ENCODE measurements around the gene RNF7. TPM values are rescaled to one million over a fixed set of nuclear protein-coding genes. Genes with fewer than 3 reads are reported as not detected.
"Not testable (repeated sequence)": the region's sequence is repeated elsewhere in the genome, so short reads cannot be mapped to it uniquely, and the experiment has no call there.

The RNF7 gene
- 100 to 1,000 TPM in 3 of 4 donors, 10 to 100 TPM in 1; 90.0 to 115 (median 111) TPM for polyA plus RNA-seq (ENCODE audit: insufficient read length in 4 of 4)

DNA sequence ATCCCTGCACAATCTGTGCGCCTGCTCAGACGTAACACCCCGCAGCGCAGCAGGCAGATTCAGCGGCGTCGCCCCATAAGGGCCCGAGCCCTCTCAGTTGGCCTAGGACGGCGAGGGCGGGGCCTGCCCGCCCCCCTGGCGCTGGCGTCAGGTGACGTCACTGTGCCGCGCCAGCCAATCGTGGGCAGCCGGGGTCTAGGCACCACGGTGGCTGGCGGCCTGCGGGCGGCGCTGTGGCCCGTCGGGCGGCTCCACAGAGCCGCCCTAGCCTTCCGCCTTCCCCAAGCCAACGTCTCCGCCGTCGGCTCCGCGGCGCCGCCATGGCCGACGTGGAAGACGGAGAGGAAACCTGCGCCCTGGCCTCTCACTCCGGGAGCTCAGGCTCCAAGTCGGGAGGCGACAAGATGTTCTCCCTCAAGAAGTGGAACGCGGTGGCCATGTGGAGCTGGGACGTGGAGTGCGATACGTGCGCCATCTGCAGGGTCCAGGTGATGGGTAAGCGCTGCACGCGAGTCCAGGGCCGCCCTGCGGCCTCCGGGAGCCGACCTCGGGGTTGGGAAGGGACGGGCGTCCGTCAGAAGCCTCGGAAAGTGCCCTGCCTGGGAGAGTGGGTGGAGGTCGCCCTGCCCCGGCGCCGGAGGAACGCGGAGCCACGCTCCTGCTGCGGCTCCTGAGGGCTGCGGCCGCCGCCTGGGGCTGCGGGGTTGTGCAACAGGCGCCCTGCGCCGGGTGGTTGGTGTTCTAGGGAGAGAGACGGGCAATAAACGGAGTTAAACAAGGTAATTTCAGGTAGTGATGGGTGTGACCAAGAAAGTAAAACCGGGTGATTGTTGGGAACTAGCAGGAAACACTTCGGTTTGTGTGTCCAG, at the start of gene RNF7:
TSS of gene RNF7 (plus strand) at position 277 of the 869 bp plus-strand sequence. CDS start at position 321, 44 bp downstream.
- peak; percentile 86 to 89 (median 88) for DNase-seq (ENCODE audit: low read depth in 4 of 4, low spot score in 3 of 4)

DNA sequence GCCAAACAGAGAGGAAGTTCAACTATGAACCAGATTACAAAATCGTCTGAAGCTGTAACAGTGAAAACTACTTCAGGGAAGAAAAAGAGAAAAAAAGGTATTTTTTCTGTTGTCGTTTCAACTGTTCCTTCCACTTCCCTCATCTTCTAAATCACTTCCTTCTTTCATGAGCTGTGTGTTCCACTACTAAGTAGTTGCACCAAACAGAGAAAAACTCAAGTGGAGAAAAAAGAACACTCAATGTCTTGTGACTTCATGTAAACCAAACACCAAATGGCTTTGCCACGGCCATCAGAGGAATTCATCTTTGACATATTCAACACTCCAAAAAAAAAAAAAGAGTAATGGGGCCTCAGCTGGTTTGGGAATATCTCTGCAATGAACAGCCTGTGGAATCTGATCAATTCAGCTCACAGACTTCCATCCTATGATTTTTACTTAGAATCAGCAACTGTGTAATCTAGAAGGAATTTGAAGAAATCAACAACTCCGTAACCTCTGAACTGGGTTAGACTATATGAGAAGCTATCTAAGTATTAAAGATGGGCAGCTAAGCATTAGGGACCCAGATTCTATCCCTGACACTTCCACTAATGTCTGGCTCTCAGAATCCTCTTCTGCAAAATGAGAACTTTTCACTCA, 47.5 kb upstream of the RNF7 start:
- DNase-seq (ENCODE audit: low read depth in 4 of 4, low spot score in 3 of 4), result no peak

DNA sequence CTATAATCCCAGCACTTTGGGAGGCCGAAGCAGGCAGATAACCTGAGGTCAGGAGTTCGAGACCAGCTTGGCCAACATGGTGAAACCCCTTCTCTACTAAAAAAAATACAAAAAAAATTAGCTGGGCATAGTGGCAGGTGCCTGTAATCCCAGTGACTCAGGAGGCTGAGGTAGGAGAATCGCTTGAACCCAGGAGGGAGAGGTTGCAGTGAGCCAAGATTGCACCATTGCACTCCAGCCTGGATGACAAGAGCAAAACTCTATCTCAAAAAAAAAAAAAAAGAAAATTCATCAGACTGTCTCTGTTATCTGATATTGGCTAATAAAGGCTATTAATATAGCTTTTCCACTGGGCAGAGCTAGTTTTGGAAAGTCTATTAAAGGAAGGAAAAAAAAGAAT, 46.6 kb upstream of the RNF7 start:
- DNase-seq (ENCODE audit: low read depth in 4 of 4, low spot score in 3 of 4), result not testable (repeated sequence)

DNA sequence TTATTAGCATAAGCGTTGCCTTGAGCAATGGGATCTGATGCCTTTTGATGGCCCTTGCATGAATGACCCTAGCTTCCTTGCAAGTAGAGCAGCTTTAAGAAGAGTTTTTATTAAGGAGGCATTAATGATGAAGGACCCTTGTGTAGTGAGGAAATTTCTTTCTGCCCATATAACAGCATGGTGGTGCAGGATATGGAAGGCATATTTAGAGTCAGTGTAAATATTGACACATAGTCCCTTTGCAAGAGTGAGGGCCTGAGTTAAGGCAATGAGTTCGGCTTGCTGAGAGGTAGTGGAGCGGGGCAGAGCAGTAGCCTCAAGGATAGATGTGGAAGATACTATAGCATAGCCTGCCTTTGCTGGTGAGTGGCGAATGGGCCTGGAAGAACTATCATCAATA, 45.1 kb upstream of the RNF7 start:
- not testable (repeated sequence) for DNase-seq (ENCODE audit: low read depth in 4 of 4, low spot score in 3 of 4)

DNA sequence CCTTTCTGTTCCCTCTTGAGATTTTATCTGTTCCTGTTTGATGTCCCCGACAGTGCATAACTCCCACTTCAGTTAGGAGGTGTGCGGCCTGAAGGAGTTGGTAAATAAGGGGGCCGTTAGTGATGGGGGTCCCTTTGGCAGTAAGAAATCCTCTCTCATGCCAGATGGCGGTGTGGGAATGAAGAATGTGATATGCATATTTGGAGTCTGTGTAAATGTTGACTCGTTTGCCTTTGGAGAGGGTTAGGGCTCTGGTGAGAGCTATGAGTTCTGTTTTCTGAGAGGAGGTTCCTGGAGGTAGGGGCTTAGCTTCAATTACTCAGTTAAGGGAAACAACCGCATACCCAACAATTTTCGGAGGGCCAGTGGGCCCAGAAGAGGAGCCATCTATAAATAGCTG, 38.8 kb upstream of the RNF7 start:
- DNase-seq (ENCODE audit: low read depth in 4 of 4, low spot score in 3 of 4), result no peak

DNA sequence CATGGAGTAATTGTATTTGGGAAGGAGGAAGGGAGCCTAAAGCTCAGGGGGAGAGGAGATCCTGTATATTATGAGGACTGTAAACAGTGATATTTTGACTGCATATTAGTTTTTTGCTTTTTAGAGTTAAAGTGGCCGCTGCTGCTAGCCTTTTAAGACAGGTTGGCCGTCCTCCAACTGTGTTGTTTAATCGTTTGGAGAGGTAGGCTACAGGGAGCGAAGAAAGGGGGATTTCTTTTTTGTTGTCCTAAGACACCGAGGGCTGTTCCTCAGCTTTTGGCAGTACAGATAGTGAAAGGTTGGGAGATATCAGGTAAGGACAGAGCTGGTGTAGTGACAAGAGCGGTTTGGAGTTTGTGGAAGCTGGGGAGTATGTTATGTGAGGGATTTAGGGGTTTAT, 38.2 kb upstream of the RNF7 start:
- DNase-seq (ENCODE audit: low read depth in 4 of 4, low spot score in 3 of 4), result no peak

DNA sequence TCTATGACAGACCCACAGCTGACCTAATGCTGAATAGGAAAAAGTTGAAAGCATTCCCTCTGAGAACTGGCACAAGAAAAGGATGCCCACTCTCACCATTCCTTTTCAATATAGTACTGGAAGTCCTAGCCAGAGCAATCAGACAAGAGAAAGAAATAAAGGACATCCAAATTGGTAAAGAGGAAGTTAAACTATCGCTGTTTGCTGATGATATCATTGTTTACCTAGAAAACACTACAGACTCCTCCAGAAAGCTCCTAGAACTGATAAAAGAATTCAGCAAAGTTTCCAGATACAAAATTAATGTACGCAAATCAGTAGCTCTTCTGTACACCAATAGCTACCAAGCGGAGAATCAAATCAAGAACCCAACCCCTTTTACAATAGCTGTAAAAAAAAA, 34.7 kb upstream of the RNF7 start:
- DNase-seq (ENCODE audit: low read depth in 4 of 4, low spot score in 3 of 4), result not testable (repeated sequence)

DNA sequence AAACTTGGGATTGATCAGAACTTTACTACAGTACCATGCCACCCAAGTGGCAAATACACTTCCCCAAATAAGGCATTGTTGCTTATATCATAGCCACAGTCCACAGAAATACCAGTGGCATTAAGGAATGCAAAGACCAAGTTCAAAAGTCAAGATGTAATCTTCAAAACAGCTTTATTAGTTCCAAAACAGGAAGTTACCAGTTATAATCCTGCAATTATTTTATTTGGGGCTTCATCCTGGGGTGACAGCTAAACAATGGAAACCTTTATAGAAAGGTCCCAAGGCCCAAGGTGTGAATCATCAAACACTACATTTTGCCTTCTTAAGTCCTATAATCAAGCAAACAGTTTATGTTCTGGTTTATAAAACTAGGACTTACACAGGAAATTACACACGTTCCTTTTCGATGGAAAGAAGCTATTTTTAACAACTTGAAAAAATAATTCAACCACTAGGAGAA, 30.3 kb upstream of the RNF7 start:
- no peak for DNase-seq (ENCODE audit: low read depth in 4 of 4, low spot score in 3 of 4)

DNA sequence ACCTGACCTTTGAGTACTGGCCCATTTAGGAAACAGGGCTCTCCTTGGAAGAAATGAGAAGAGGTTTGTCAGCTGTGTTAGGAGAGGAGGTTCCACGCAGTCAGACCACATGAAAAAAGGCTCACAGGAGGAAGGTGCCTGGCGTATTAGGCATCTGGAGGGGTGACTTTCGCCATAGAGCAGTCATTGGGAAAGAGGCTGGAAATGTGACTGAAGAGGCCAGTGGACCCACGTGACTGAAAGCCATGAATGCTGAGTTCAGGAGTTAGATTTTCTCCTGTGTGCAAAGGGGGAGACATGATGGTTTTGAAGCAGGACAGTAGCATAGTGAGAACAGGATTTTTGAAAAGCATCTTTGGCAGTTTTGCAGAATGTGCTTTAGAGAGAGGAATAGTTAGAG, 29.7 kb upstream of the RNF7 start:
- DNase-seq (ENCODE audit: low read depth in 4 of 4, low spot score in 3 of 4), result no peak

DNA sequence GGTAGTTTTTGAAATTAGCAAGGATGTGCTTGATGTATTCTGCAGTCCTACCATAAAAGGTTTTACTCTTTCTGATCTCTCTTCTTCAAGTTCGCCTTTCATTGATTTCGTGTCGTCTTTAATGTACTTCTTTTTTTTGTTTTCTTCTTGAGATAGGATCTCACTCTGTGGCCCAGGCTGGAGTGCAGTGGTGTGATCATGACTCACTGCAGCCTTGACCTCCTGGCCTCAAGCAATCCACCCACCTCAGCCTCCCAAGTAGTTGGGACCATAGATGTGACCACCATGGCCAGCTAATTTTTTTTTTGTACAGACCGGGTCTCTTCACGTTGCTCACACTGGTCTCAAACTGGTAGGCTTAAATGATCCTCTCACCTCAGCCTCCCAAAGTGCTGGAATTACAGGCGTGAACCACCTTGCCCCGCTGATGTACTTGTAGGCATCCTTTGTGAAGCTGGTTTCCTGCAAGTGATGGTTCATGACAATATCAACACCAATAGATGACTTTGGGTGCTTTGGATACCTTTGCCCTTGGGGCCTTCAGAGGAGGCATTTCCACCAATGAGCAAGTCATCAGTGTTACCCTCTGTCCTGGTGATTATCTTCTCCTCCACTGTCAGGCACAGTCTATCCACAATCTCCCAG, 28.9 kb upstream of the RNF7 start:
- no peak for DNase-seq (ENCODE audit: low read depth in 4 of 4, low spot score in 3 of 4)

DNA sequence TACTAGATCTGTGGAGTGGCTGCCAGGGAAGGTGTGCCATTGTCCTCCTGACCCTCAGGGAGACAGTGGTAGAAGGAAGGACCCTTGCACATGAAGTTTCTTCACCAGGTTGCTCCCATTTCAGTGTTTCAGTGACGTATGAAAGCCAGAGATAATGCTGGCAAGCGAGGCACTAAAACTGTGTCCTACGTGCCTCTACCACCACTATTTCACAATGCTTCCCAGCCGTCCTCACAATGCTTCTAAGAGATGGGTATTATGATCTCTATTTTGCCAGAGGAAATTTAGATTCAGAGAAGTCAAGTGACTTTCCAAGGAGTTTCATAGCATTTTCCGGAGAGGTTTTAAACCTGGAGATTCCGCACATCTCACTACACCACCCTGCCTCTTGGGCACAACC, 28.0 kb upstream of the RNF7 start:
- DNase-seq (ENCODE audit: low read depth in 4 of 4, low spot score in 3 of 4), result no peak

DNA sequence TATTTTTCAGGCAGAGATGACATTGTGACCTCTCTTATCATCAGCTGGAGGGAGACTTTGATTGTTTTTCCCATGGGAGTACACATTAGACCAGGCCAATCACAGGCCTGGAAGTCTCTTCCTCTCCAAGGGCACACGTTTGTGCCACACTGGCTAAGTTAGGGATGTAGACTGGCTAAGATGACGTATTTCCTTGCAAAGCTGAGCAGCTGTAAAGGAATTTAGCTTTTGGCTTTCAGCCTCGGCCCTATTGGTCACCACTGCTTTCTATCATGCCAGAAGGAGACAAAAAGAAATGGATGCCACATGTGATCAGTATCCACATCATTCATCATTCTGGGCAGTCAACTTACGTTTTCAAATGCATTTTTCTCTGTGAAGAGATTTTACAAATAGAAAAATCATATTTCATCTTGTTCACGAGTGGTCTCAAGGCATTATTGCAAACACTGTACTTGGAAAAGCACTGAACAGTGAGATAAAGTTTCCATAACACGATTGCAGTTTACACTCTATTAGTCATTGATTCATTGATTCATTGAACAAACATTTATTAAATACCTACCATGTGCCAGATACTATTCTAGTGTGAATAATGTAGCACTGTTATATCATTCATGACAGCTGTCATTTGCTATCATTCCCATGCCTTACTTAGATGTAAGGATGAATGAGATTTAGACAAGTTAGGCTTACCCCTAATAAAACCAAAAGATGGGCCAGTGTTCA, 27.0 kb upstream of the RNF7 start:
- DNase-seq (ENCODE audit: low read depth in 4 of 4, low spot score in 3 of 4), result no peak

DNA sequence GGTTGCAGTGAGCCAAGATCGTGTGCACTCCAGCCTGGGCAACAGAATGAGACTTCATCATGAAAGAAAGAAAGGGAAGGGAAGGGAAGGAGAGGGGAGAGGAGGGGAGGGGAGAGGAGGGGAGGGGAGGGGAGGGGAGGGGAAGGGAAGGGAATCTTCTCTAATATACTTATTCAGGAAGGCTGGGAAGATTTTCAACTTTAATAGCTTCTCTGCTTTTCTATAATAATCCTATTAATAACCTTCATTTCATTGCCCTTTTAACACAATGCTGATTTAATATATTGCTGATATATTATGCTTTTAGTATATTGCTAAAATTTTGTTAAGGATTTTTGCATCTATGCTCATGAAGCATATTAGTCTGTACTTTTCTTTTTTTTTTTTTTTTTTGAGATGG, 23.4 kb upstream of the RNF7 start:
- DNase-seq (ENCODE audit: low read depth in 4 of 4, low spot score in 3 of 4), result no peak

DNA sequence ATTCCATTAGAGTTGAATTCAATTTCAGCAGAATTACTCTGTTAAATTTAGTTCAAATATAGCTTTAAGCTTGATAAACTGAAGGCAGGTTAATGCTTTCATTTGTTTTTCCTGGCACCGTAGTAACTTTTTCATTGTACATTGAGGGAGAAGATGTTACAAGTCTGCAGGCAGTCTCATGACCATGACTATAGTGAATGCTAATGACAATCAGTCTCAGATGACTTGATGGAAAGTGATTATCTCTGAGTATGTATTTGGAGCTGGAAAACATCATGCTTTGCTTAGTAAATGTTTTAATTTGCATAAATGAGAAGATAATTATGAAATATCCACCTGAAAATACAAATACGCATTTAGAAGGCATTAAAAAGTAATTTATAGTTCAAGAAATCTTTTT, 16.0 kb upstream of the RNF7 start:
- no peak for DNase-seq (ENCODE audit: low read depth in 4 of 4, low spot score in 3 of 4)

DNA sequence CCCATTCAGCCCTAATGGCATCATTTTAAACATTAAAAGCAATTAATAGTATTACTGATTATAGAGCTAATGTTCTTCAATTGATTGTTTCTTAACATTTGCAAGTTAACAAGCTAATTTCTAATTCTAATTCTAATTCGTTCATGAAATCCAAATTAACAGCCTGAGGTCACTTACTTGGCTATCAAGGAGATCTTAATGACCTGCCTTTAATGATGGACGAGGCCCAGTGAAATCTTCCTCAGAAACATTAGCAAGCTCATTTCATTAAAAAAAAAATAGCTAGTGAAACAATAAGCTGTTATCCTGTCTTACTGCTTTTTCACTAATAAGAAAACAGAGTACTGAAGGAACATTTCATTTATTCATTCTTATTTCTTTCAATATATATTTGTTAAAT, 15.4 kb upstream of the RNF7 start:
- no peak for DNase-seq (ENCODE audit: low read depth in 4 of 4, low spot score in 3 of 4)

DNA sequence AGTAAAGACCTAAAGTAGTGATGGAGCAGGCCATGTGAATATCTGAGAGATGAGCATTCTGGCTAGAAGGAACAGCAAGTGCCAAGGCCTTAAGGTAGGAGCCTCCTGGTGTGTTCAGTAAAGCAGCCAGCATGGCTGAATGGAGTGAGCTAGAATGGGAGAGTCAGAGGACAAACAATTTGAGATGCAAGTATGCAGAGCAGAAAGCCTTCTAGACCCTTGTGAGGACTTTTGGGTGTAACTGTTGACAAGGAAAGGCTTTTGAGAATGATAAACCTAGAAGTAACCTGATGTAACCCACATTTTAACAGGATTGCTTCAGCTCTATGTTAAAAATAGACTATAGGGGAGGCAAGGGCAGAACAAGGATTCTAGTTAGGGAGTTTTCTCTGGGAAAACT, 14.8 kb upstream of the RNF7 start:
- DNase-seq (ENCODE audit: low read depth in 4 of 4, low spot score in 3 of 4), result no peak

DNA sequence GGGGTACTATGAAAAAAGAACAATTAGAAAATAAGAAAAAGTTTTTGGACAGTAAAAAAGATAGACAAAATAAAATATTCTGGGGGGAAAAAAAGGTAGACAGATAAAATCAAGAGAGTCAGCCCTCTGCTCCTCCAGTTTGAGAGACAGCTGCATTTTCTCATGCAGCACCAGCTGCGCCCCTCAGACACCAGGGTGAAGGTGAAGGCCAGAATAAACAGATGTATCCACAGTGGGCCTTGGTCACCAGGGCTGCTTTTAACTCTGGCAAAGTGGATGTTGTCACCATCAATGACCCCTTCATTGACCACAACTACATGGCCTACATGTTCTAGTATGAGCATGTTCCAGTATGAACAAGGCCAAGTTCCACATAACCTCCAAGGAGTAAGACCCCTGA, 13.9 kb upstream of the RNF7 start:
- DNase-seq (ENCODE audit: low read depth in 4 of 4, low spot score in 3 of 4), result no peak

DNA sequence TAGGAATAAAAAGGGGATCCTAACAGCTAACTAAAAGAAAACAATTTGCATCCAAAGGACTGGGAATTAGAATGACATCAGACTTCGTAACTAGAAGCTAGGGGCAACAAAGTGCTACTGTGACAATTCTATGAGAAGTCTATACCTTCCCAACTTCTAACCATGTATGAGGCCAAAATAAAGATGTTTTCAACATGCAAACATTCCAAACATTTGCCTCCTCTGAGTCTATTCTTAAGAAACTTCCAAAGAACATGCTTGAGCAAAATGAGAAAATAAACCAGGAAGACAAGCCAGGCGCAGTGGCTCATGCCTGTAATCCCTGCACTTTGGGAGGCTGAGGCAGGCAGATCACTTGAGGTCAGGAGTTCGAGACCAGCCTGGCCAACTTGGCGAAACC, 13.1 kb upstream of the RNF7 start:
- DNase-seq (ENCODE audit: low read depth in 4 of 4, low spot score in 3 of 4), result no peak

DNA sequence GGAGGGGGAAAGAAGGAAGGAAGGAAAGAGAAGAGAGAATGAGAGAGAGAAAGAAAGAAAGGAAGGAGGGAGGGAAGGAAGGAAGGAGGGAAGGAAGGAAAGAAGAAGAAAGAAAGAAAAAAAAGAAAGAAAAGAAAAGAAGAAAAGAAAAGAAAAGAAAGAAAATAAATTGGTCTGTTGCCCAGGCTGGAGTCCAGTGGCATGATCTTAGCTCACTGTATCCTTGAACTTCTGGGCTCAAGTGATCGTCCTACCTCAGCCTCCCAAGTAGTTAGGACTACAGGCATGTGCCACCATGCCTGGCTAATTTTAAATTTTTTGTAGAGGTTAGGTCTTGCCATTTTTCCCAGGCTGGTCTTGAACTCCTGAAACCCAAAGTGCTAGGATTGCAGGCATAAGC, 11.6 kb upstream of the RNF7 start:
- DNase-seq (ENCODE audit: low read depth in 4 of 4, low spot score in 3 of 4), result no peak

DNA sequence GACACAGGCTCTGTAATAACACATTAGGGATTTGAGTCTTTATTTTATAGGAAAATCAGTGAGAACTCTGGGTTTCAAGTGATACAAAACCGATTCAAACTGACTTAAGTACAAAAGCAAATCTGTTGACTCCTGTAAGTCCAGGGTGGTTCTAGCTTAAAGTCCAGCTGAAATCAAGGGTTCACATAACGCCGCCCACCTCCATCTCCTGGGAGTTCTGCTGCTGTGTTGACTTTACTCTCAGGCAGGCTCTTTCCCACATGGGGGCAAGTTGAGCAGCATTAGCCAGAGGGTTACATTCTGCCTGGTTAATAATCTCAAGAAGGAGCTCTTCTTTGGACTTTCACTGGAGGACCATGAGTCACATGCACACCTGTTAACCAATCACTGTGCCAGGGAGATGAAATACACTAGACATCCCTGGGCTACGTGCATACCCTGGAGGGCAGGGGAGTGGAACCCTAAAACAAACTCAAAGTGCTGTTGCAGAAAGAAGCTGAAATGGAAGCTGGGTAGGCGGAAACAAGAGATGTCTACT, 9.7 kb upstream of the RNF7 start:
- no peak for DNase-seq (ENCODE audit: low read depth in 4 of 4, low spot score in 3 of 4)

DNA sequence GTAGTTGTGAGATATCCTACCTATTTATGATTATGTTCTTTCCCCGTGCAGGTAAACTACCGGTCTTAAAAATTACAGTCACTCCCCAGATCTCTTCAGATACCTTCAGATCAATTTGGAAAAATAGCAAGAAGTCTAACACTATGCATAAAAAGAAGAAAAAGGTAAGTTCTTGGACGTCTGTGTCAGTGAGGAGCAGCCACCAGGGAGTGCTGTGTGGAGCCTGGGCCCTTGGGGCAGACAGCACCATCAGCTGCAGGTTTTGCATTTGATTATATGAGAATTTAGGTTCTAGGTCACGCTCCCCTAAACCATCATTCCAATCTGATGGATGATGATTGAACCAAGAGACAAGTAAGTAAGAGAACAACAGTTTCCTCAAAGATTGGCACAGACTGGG, 8.9 kb upstream of the RNF7 start:
- DNase-seq (ENCODE audit: low read depth in 4 of 4, low spot score in 3 of 4), result no peak

All from left renal pelvis (tissue), 4 donors.